K562 (cell line): ENCODE measurements around the gene CFAP141. TPM values are rescaled to one million over a fixed set of nuclear protein-coding genes. Genes with fewer than 3 reads are reported as not detected.
A peak's percentile ranks its signal among the peaks of the same experiment; 100 is the strongest.

Experiments
- ATAC-seq: fragments of 200-7000 bp; cut with Tn5 transposase; 3 replicates; pipeline ENCODE4 v1.9.1; 2020; ENCODE audit warnings: moderate library complexity
- Bru-seq: library from RNA; stranded (reverse); fragments of 400-500 nt; gene quantifications from one replicate; lab custom pipeline; 2021; lab: Mats Ljungman, UMichigan
- BruChase-seq, 2 experiments: library from RNA; stranded (reverse); fragments of 400-500 nt; gene quantifications; one replicate each; lab custom pipeline; 2021; lab: Mats Ljungman, UMichigan
- BruUV-seq: library from RNA; stranded (reverse); fragments of 400-500 nt; replicated peaks from 2 replicates; lab custom pipeline; 2021; lab: Mats Ljungman, UMichigan
- CTCF ChIA-PET: fragments of 300-600 bp; formaldehyde crosslinking; extraction: SDS; loops from one replicate; lab custom pipeline; 2021; ENCODE audit warnings: low intra/inter-chr PET ratio; lab: Yijun Ruan, JAX
- POLR2A ChIA-PET: fragments of 300-600, 350-650 bp; sonication (Branson Sonifier 250); formaldehyde crosslinking; extraction: SDS; loops from one replicate; lab custom pipeline; 2021; ENCODE audit warnings: antibody characterized with exemption, inconsistent platforms; lab: Yijun Ruan, JAX
- DNase-seq, 4 experiments: peaks; one replicate each; pipeline versions ENCODE4 v3.0.0 to v3.0.0-alpha.2; 2011 to 2018; ENCODE audit warnings: low spot score in 3 of 4, mixed read lengths in 3 of 4; ENCODE audit errors: extremely low read depth in 1 of 4
- FAIRE-seq: peaks from 2 replicates; lab custom pipeline; 2011; peaks lifted over from hg19 to GRCh38; lab: Jason Lieb, UNC
- H2AFZ ChIP-seq: 2 replicates; pipeline ENCODE4 v1.6.0; 2011; ENCODE audit warnings: low read depth, low read length, control low read depth, inconsistent platforms
- H3K27ac ChIP-seq: fragments of 200-600 bp; 3 replicates; pipeline ENCODE4 v1.8.0; 2011; ENCODE audit warnings: low read depth, mild to moderate bottlenecking, control low read depth, inconsistent platforms, low read length, moderate library complexity, mixed read lengths; ENCODE audit errors: extremely low read depth
- H3K27me3 ChIP-seq, 2 experiments: fragments of 300-600 bp in 1 of 2; 2 replicates in 1 of 2; 3 replicates in 1 of 2; pipeline versions ENCODE4 v1.6.0 to v1.8.0; 2011; ENCODE audit warnings: inconsistent platforms in 2 of 2, low read length in 2 of 2, mild to moderate bottlenecking in 1 of 2, mixed read lengths in 1 of 2, moderate library complexity in 1 of 2; ENCODE audit not compliant: control insufficient read depth in 2 of 2, insufficient read depth in 2 of 2
- H3K36me3 ChIP-seq: fragments of 300-600 bp; 3 replicates; pipeline ENCODE4 v1.8.0; 2011; ENCODE audit warnings: mild to moderate bottlenecking, low read length, inconsistent platforms; ENCODE audit not compliant: control insufficient read depth, insufficient read depth
- H3K4me1 ChIP-seq, 2 experiments: fragments of 200-600 bp in 1 of 2; replicated peaks in 1 of 2; 2 replicates in 1 of 2; 3 replicates in 1 of 2; pipeline versions ENCODE4 v1.5.1 to v1.8.0; 2011; ENCODE audit warnings: inconsistent platforms in 2 of 2, low read length in 2 of 2, mild to moderate bottlenecking in 1 of 2, mixed read lengths in 1 of 2, moderate library complexity in 1 of 2; ENCODE audit not compliant: control insufficient read depth in 2 of 2, insufficient read depth in 2 of 2
- H3K4me2 ChIP-seq: 2 replicates; pipeline ENCODE4 v1.6.1; 2011; ENCODE audit warnings: low read length, control low read depth, inconsistent platforms, mixed read lengths; ENCODE audit not compliant: insufficient read depth
- H3K4me3 ChIP-seq: fragments of 200-600 bp; sonication (generic), shearing (Covaris generic); 2 replicates; pipeline ENCODE4 v1.5.1; 2016; ENCODE audit warnings: control low read depth, inconsistent platforms
- H3K79me2 ChIP-seq: fragments of 200-600 bp; 3 replicates; pipeline ENCODE4 v1.8.0; 2011; ENCODE audit warnings: low read length, inconsistent platforms; ENCODE audit not compliant: control insufficient read depth, insufficient read depth
- H3K9ac ChIP-seq, 2 experiments: 2 replicates each; pipeline versions ENCODE4 v1.6.0 to v1.6.1; 2011; ENCODE audit warnings: low read depth in 2 of 2, low read length in 2 of 2, control low read depth in 1 of 2, inconsistent platforms in 1 of 2, mild to moderate bottlenecking in 1 of 2, mixed read lengths in 1 of 2; ENCODE audit not compliant: insufficient read depth in 1 of 2
- H3K9me1 ChIP-seq: one replicate; pipeline ENCODE4 v1.6.0; 2011; ENCODE audit warnings: inconsistent platforms, mild to moderate bottlenecking, low read length, moderate library complexity; ENCODE audit not compliant: control insufficient read depth, insufficient read depth
- H3K9me3 ChIP-seq: replicated peaks from 2 replicates; pipeline ENCODE4 v1.5.1; 2011; ENCODE audit warnings: low read depth, low read length, inconsistent platforms; ENCODE audit not compliant: control insufficient read depth, insufficient read depth
- H4K20me1 ChIP-seq: replicated peaks from 2 replicates; pipeline ENCODE4 v1.6.1; 2011; ENCODE audit warnings: low read length, inconsistent platforms, mixed read lengths; ENCODE audit not compliant: control insufficient read depth, insufficient read depth
- CEBPZ ChIP-seq: fragments of 150-350 bp; IDR thresholded peaks from 2 replicates; pipeline ENCODE4 v1.6.1; 2014; ENCODE audit warnings: low read depth, mild to moderate bottlenecking, low read length, borderline replicate concordance
- ESRRA ChIP-seq: fragments of 450-650 bp; IDR thresholded peaks from 2 replicates; pipeline ENCODE4 v1.6.1; 2014; ENCODE audit warnings: low read depth, mild to moderate bottlenecking, moderate library complexity, borderline replicate concordance
- HCFC1 ChIP-seq: IDR thresholded peaks from 2 replicates; pipeline ENCODE4 v1.6.1; 2012; ENCODE audit warnings: low read depth, low read length, improper control_type of control experiment
- MTF1 ChIP-seq: fragments of 250-450 bp; sonication (Bioruptor Pico); IDR thresholded peaks from 2 replicates; pipeline ENCODE4 v1.9.0; 2021; ENCODE audit warnings: moderate library complexity, mild to moderate bottlenecking, inconsistent platforms, borderline replicate concordance
- MYNN ChIP-seq, 2 experiments: sonication (generic); formaldehyde crosslinking in 1 of 2; IDR thresholded peaks; 2 replicates each; pipeline versions ENCODE4 v1.5.0 to v1.6.1; 2016 to 2020; ENCODE audit warnings: antibody characterized with exemption in 1 of 2, missing genetic modification reagents in 1 of 2
- NUFIP1 ChIP-seq: fragments of 450-650 bp; IDR thresholded peaks from 2 replicates; pipeline ENCODE4 v1.6.1; 2018; ENCODE audit not compliant: partially characterized antibody
- RFX1 ChIP-seq: fragments of 450-650 bp; IDR thresholded peaks from 2 replicates; pipeline ENCODE4 v1.6.1; 2016; ENCODE audit warnings: mild to moderate bottlenecking, moderate library complexity
- SUPT5H ChIP-seq: fragments of 450-650 bp; IDR thresholded peaks from 2 replicates; pipeline ENCODE4 v1.6.1; 2016
- ZNF384 ChIP-seq: IDR thresholded peaks from 2 replicates; pipeline ENCODE4 v1.6.1; 2012; ENCODE audit warnings: low read depth, low read length, improper control_type of control experiment
- ZNF668 ChIP-seq: fragments of 250-450 bp; sonication (Bioruptor Pico); IDR thresholded peaks from 2 replicates; pipeline ENCODE4 v1.8.0; 2022; ENCODE audit warnings: mild to moderate bottlenecking, inconsistent platforms
- WGBS: fragments of 100-300 bp; shearing (Covaris generic); methylation state at CpG from one replicate; pipeline ENCODE4 v1.1.6; 2016; ENCODE audit warnings: low coverage, mixed read lengths; ENCODE audit not compliant: insufficient coverage; ENCODE audit errors: missing lambda C conversion rate; 5-methylcytosine and 5-hydroxymethylcytosine counted together
- in situ Hi-C: fragments of 300-500 bp; cut with MboI; formaldehyde crosslinking; loops from 4 replicates; pipeline ENCODE4 v1.15.0; 2018; ENCODE audit warnings: inconsistent platforms, mixed read lengths
- intact Hi-C: fragments of 100-400 bp; cut with micrococcal nuclease; formaldehyde crosslinking; loops from 2 replicates; pipeline ENCODE4 v1.14.2; 2022
- long read RNA-seq, 3 experiments: library from polyadenylated mRNA in 2 of 3; library from RNA in 1 of 3; unstranded in 2 of 3; stranded (forward) in 1 of 3; transcript quantifications; one replicate each; pipeline ENCODE4 v2.0.0, GENCODE V29; 2019 to 2022
- polyA minus RNA-seq, 3 experiments: library from RNA; depleted of rRNA, polyadenylated mRNA; stranded (reverse); fragments of >200 nt; gene quantifications; 2 replicates each; pipeline ENCODE4 v1.2.3, GENCODE V29; 2011
- polyA plus RNA-seq, 8 experiments: library from polyadenylated mRNA; depleted of rRNA in 4 of 8; stranded (reverse) in 5 of 8; unstranded in 3 of 8; fragments of >200 nt; fragmentation: Nextera tagmentation in 2 of 8; fragmentation: Illumina TruSeq in 1 of 8; extraction: Ambion mirVana in 2 of 8; extraction: Trizol in 1 of 8; gene quantifications; 2 replicates each; pipeline versions ENCODE4 v1.2.1 to v1.2.3, GENCODE V29; 2011 to 2014; ENCODE audit warnings: inconsistent platforms in 1 of 8, missing spikeins in 1 of 8
- total RNA-seq, 7 experiments: library from RNA; depleted of rRNA in 6 of 7; stranded (reverse); fragments of >200 nt in 6 of 7; fragmentation: Illumina TruSeq in 2 of 7; extraction: Trizol in 2 of 7; gene quantifications; 2 replicates each; pipeline versions ENCODE4 v1.2.1 to v1.2.3, GENCODE V29; 2011 to 2021; ENCODE audit warnings: low replicate concordance in 1 of 7
- TF ChIP-seq, protein P1 (sequence below): sonication (generic); formaldehyde crosslinking; IDR thresholded peaks from 2 replicates; pipeline ENCODE4 v1.8.0; 2022; ENCODE audit warnings: missing genetic modification reagents, mild to moderate bottlenecking, borderline replicate concordance

The CFAP141 gene
- not detected in 2 replicates for total RNA-seq (2011; cell fraction: chromatin; rRNA removed; ENCODE audit: low replicate concordance)
- total RNA-seq (2011; cell fraction: nucleolus; rRNA removed), result not detected in 2 replicates
- total RNA-seq (2011; cell fraction: nucleoplasm; rRNA removed), result not detected in 2 replicates
- total RNA-seq (2014; rRNA removed), result not detected in 2 replicates
- total RNA-seq (2014; rRNA removed; fragmentation: Illumina TruSeq; extraction: Trizol), result not detected in 2 replicates
- total RNA-seq (2015; rRNA removed; fragmentation: Illumina TruSeq; extraction: Trizol), result not detected in 2 replicates
- total RNA-seq (2021), result not detected in 2 replicates
- polyA plus RNA-seq (2011; rRNA removed), result not detected in 2 replicates
- polyA plus RNA-seq (2011; cell fraction: cytosol; rRNA removed), result not detected in 2 replicates
- polyA plus RNA-seq (2011; cell fraction: nucleus; rRNA removed), result not detected in 2 replicates
- polyA plus RNA-seq (2012), result not detected in 2 replicates
- polyA plus RNA-seq (2014; fragmentation: Illumina TruSeq; extraction: Trizol), result not detected in 2 replicates
- polyA plus RNA-seq (2014; fragmentation: Nextera tagmentation; extraction: Ambion mirVana), result not detected
- polyA plus RNA-seq (2014; rRNA removed), result not detected in 2 replicates
- polyA minus RNA-seq (2011; rRNA and poly(A)+ RNA removed), result not detected in 2 replicates
- not detected in 2 replicates for polyA minus RNA-seq (2011; cell fraction: cytosol; rRNA and poly(A)+ RNA removed)
- polyA minus RNA-seq (2011; cell fraction: nucleus; rRNA and poly(A)+ RNA removed), result not detected in 2 replicates
- percentile 45 among the genes with signal in this experiment for Bru-seq, nascent RNA
- BruChase-seq, experiment 1, labeled RNA remaining after a 2-hour chase, result percentile 34 among the genes with signal in this experiment
- percentile 34 among the genes with signal in this experiment for BruChase-seq, experiment 2, labeled RNA remaining after a 6-hour chase
- long read RNA-seq, experiment 1, result 0 reads
- long read RNA-seq, experiment 2, result 0 reads
- long read RNA-seq, experiment 3, result 0 reads

DNA sequence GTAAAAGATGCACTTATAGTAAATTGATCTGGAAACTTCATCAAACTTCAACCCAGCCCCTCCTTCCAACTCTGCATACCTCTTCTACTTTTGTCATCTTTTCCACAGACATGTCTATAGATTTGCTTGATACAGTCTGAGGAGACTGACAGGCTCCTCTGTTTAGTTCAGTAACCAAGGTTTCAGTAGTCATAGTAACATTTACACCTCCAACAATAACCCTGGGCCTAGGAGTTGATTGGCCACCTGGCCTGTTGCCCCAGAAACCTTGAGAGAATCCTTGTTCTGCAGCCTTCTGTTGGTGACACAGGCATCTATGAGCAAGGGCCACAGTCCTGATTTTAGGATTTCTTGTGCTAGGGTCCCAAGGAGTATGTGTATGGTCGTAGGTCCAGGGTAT, at the start of gene CFAP141:
Gene CFAP141 (minus strand): TSS at position 138 of the 400 bp plus-strand sequence. CDS start 26 bp downstream, at position 112.
- WGBS, result 91% methylated on average over 1 of the region's 1 CpG
- ChIA-PET CTCF (no interaction called here), POLR2A (interaction anchor here (2.2 kb wide), 1 partner anchor 12 kb away, joined by 8 read pairs; no protein-coding TSS in a partner anchor)
- H3K36me3 ChIP-seq, result peaks cover 40% of the 10 kb centered on the region
- DNase-seq (peak in 2 of 4 experiments; percentile 22 to 42), ATAC-seq (peak; percentile 73), FAIRE-seq (no peak)
- no peaks in the 10 kb centered on the region for H3K9me1 ChIP-seq
- H3K9ac ChIP-seq, result no peak within 1 kb of the TSS
- no peaks in the 10 kb centered on the region for H3K79me2 ChIP-seq
- in situ Hi-C loops (no loop called here), intact Hi-C loops (no loop called here)
- H3K4me1 ChIP-seq, result no peaks in the 10 kb centered on the region
- no peaks in the 10 kb centered on the region; the same call in 1 of the 2 replicates for H4K20me1 ChIP-seq
- H3K4me3 ChIP-seq, result no peak within 1 kb of the TSS
- no peaks in the 10 kb centered on the region for H3K9me3 ChIP-seq
- H2AFZ ChIP-seq, result no peak within 1 kb of the TSS
- no peaks in the 10 kb centered on the region for H3K27me3 ChIP-seq
- no TSS peak for BruUV-seq
- H3K4me2 ChIP-seq, result no peak within 1 kb of the TSS
- no peak within 1 kb of the TSS for H3K27ac ChIP-seq
- TF ChIP-seq ESRRA, result no peak
- TF ChIP-seq CEBPZ, result no peak
- TF ChIP-seq MYNN (IDR thresholded peaks at IDR 0.05), result peak; percentile 77; the same call in 1 of the 2 replicates
- no peak for TF ChIP-seq MYNN (CRISPR knock-in tag; IDR thresholded peaks at IDR 0.05)
- TF ChIP-seq RFX1, result peak; percentile 92
- no peak for TF ChIP-seq ZNF668 (CRISPR knock-in tag)
- TF ChIP-seq MTF1 (CRISPR knock-in tag), result no peak
- TF ChIP-seq ZNF384, result no peak
- TF ChIP-seq, protein P1, sequence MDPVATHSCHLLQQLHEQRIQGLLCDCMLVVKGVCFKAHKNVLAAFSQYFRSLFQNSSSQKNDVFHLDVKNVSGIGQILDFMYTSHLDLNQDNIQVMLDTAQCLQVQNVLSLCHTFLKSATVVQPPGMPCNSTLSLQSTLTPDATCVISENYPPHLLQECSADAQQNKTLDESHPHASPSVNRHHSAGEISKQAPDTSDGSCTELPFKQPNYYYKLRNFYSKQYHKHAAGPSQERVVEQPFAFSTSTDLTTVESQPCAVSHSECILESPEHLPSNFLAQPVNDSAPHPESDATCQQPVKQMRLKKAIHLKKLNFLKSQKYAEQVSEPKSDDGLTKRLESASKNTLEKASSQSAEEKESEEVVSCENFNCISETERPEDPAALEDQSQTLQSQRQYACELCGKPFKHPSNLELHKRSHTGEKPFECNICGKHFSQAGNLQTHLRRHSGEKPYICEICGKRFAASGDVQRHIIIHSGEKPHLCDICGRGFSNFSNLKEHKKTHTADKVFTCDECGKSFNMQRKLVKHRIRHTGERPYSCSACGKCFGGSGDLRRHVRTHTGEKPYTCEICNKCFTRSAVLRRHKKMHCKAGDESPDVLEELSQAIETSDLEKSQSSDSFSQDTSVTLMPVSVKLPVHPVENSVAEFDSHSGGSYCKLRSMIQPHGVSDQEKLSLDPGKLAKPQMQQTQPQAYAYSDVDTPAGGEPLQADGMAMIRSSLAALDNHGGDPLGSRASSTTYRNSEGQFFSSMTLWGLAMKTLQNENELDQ (CRISPR knock-in tag), result no peak
- peak; percentile 28; the same call in 1 of the 2 replicates for TF ChIP-seq SUPT5H
- TF ChIP-seq NUFIP1, result no peak
- TF ChIP-seq HCFC1, result no peak
